ENCODE results near the gene SPEG. TPM values are rescaled to one million over a fixed set of nuclear protein-coding genes. Genes with fewer than 3 reads are reported as not detected.

SPEG gene
- polyA plus RNA-seq, 1 donor (not counting 4 experiments of a cell fraction or from before 2014, with no cell fraction given), result 18.8 TPM

- FAIRE-seq, result no peak
Observed at GRCh38 chr2:219387306-219388120, 47.1 kb upstream of the SPEG start, which contains the start of gene DNPEP. TSS of gene DNPEP (minus strand) at chr2:219387912. CDS start at chr2:219387794, 118 bp downstream.

DNA sequence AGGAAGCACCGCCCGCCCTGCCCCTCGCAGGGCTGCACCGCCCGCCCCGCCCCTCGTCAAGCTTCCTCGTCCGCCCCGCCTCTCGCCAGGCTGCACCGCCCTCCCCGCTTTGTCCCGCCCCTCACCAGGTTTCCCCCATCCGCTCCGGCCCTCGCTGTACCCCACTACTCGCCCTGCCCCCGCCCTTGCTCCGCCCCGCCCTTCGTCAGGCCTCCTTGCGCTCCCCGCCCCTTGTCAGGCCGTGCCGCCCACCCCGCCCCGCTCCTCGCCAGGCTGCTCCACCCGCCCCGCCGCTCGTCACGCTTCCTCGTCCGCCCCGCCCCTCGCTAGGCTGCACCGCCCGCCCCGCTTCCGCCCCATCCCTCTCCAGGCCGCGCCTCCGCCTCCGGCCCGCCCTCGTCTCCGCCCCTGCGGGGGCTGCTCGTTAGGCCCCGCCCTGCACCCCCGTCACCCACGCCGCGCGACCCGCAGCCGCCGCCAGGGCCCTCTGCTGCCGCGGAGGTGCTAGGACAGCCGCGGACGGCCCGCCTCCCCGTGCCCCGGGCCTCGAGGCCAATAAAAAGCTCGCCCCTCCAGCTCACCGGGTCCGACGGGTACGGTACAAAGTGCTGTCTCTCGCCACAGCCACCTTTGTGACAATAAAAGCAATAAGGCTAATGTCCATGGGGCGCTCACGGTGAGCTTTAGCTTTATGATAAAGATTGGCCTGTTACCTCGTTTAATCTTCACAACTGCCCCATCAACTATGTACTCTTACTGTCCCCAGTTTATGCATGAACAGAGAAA is 46.3 kb upstream of the SPEG start:
- TF ChIP-seq, protein P1, sequence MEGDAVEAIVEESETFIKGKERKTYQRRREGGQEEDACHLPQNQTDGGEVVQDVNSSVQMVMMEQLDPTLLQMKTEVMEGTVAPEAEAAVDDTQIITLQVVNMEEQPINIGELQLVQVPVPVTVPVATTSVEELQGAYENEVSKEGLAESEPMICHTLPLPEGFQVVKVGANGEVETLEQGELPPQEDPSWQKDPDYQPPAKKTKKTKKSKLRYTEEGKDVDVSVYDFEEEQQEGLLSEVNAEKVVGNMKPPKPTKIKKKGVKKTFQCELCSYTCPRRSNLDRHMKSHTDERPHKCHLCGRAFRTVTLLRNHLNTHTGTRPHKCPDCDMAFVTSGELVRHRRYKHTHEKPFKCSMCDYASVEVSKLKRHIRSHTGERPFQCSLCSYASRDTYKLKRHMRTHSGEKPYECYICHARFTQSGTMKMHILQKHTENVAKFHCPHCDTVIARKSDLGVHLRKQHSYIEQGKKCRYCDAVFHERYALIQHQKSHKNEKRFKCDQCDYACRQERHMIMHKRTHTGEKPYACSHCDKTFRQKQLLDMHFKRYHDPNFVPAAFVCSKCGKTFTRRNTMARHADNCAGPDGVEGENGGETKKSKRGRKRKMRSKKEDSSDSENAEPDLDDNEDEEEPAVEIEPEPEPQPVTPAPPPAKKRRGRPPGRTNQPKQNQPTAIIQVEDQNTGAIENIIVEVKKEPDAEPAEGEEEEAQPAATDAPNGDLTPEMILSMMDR (optimal IDR thresholded peaks at IDR 0.05 in 1 of 3, IDR thresholded peaks at IDR 0.05 in 1 of 3, conservative IDR thresholded peaks at IDR 0.05 in 1 of 3; ENCODE audit: extremely low read depth in 1 of 3, insufficient read depth in 2 of 3, low read length in 3 of 3), result peak in 2 of 3 experiments; percentile 44 to 64
- no peak for TF ChIP-seq EZH2 (IDR thresholded peaks at IDR 0.05; ENCODE audit: low read length)
- Histone ChIP-seq H3K9me3 (ENCODE audit: control insufficient read depth, low read depth, low read length) (no peaks in the 10 kb centered on the region), H4K20me1 (ENCODE audit: control insufficient read depth, extremely low read depth, insufficient read depth, low read length) (no peaks in the 10 kb centered on the region), H2AFZ (ENCODE audit: control insufficient read depth, low read length) (peak overlapping the region; percentile 76), H3K4me2 (ENCODE audit: control insufficient read depth, extremely low read depth, insufficient read depth, low read depth, low read length) (peak overlapping the region; percentile 76), H3K79me2 (ENCODE audit: control insufficient read depth, insufficient read depth, low read length) (peaks cover 1% of the 10 kb centered on the region), H3K36me3 (ENCODE audit: control insufficient read depth in 2 of 2, extremely low read depth in 1 of 2, insufficient read depth in 2 of 2, low read length in 2 of 2) (peaks cover 16 to 18% of the 10 kb centered on the region in 2 experiments), H3K27ac (ENCODE audit: control insufficient read depth, insufficient read depth, low read length) (no peak overlapping the region), H3K4me1 (ENCODE audit: control insufficient read depth, extremely low read depth, insufficient read depth, low read length) (peaks cover 7% of the 10 kb centered on the region), H3K27me3 (ENCODE audit: control insufficient read depth, extremely low read depth, insufficient read depth, low read length) (no peaks in the 10 kb centered on the region), H3K4me3 (ENCODE audit: control insufficient read depth in 2 of 3, extremely low read depth in 1 of 3, insufficient read depth in 2 of 3, low read depth in 1 of 3, low read length in 3 of 3) (peak overlapping the region; percentile 38 to 59 (median 43)), H3K9me1 (ENCODE audit: control insufficient read depth, extremely low read depth, insufficient read depth, low read length) (no peaks in the 10 kb centered on the region), H3K9ac (ENCODE audit: control insufficient read depth, extremely low read depth, insufficient read depth, low read length) (peak overlapping the region; percentile 38)
- peak; percentile 70 for DNase-seq (ENCODE audit: low read depth, low spot score)
- dilution Hi-C loops (cut with MboI; ENCODE audit: extremely low pct_ligation_motif_present, low sequenced_read_pairs), result no loop called here
- FAIRE-seq, result no peak

More at GRCh38 chr2:219387306-219388120, 47.1 kb upstream of the SPEG start, which contains the start of gene DNPEP:
- H3K27me3 ChIP-seq (ENCODE audit: control insufficient read depth, extremely low read depth, insufficient read depth, low read length), result no peaks in the 10 kb centered on the region
- H2AFZ ChIP-seq (ENCODE audit: control insufficient read depth, low read length), result peak within 1 kb of the TSS; percentile 87
- TF ChIP-seq, protein P1 (optimal IDR thresholded peaks at IDR 0.05 in 1 of 3, IDR thresholded peaks at IDR 0.05 in 1 of 3, conservative IDR thresholded peaks at IDR 0.05 in 1 of 3; ENCODE audit: extremely low read depth in 1 of 3, insufficient read depth in 2 of 3, low read length in 3 of 3), result no peak
- peak; percentile 59 for DNase-seq (ENCODE audit: low read depth, low spot score)
- peak within 1 kb of the TSS; percentile 89 for H3K27ac ChIP-seq (ENCODE audit: control insufficient read depth, insufficient read depth, low read length)
- H4K20me1 ChIP-seq (ENCODE audit: control insufficient read depth, extremely low read depth, insufficient read depth, low read length), result no peaks in the 10 kb centered on the region
- no peaks in the 10 kb centered on the region for H3K9me3 ChIP-seq (ENCODE audit: control insufficient read depth, low read depth, low read length)
- peak within 1 kb of the TSS; percentile 66 to 90 (median 82) for H3K4me3 ChIP-seq (ENCODE audit: control insufficient read depth in 2 of 3, extremely low read depth in 1 of 3, insufficient read depth in 2 of 3, low read depth in 1 of 3, low read length in 3 of 3)
- H3K4me2 ChIP-seq (ENCODE audit: control insufficient read depth, extremely low read depth, insufficient read depth, low read depth, low read length), result peak within 1 kb of the TSS; percentile 97
- H3K4me1 ChIP-seq (ENCODE audit: control insufficient read depth, extremely low read depth, insufficient read depth, low read length), result peaks cover 7% of the 10 kb centered on the region
- peaks cover 1% of the 10 kb centered on the region for H3K79me2 ChIP-seq (ENCODE audit: control insufficient read depth, insufficient read depth, low read length)
- peaks cover 18 to 20% of the 10 kb centered on the region in 2 experiments for H3K36me3 ChIP-seq (ENCODE audit: control insufficient read depth in 2 of 2, extremely low read depth in 1 of 2, insufficient read depth in 2 of 2, low read length in 2 of 2)
- no peaks in the 10 kb centered on the region for H3K9me1 ChIP-seq (ENCODE audit: control insufficient read depth, extremely low read depth, insufficient read depth, low read length)
- dilution Hi-C loops (cut with MboI; ENCODE audit: extremely low pct_ligation_motif_present, low sequenced_read_pairs), result no loop called here
- H3K9ac ChIP-seq (ENCODE audit: control insufficient read depth, extremely low read depth, insufficient read depth, low read length), result peak within 1 kb of the TSS; percentile 95
